ENCODE measurements around the gene KMT2C. TPM values are rescaled to one million over a fixed set of nuclear protein-coding genes. Genes with fewer than 3 reads are reported as not detected.

KMT2C gene
- total and polyA plus RNA-seq, 2 of the 13 experiments (the other 11 are each of a cell fraction or from before 2014, with no cell fraction given): 7.1 to 14.4 TPM

- no peak for TF ChIP-seq NAIF1 (CRISPR knock-in tag; IDR thresholded peaks at IDR 0.05; ENCODE audit: borderline replicate concordance)
- no peak for TF ChIP-seq ZMAT5 (CRISPR knock-in tag; IDR thresholded peaks at IDR 0.05; ENCODE audit: borderline replicate concordance, low read depth)
- TF ChIP-seq FLYWCH1 (CRISPR knock-in tag; IDR thresholded peaks at IDR 0.05): no peak
- no peak; a peak in 1 of 4 replicates for TF ChIP-seq KLF16 (CRISPR knock-in tag; IDR thresholded peaks at IDR 0.05)
- TF ChIP-seq HDAC6 (IDR thresholded peaks at IDR 0.05; ENCODE audit: low read depth, low read length): no peak
- no peak for TF ChIP-seq SAFB2 (CRISPR knock-in tag; IDR thresholded peaks at IDR 0.05; ENCODE audit: borderline replicate concordance, low read depth)
- no peak for TF ChIP-seq EEA1 (CRISPR knock-in tag; IDR thresholded peaks at IDR 0.05; ENCODE audit: borderline replicate concordance)
- 0 out of 2 replicates have a peak, but pooled peaks have one; percentile 4 for TF ChIP-seq FOXJ3 (CRISPR knock-in tag; IDR thresholded peaks at IDR 0.05; ENCODE audit: borderline replicate concordance)
- TF ChIP-seq GLI4 (CRISPR knock-in tag; IDR thresholded peaks at IDR 0.05; ENCODE audit: borderline replicate concordance): no peak
- no peak for TF ChIP-seq GABPB1 (CRISPR knock-in tag; IDR thresholded peaks at IDR 0.05)
- TF ChIP-seq MYPOP (CRISPR knock-in tag; IDR thresholded peaks at IDR 0.05): 0 out of 2 replicates have a peak, but pooled peaks have one; percentile 10
- no peak for TF ChIP-seq HNF1A (IDR thresholded peaks at IDR 0.05; ENCODE audit: low read depth)
- no peak for TF ChIP-seq HNF1A (CRISPR knock-in tag; IDR thresholded peaks at IDR 0.05; ENCODE audit: borderline replicate concordance)
- no peak for TF ChIP-seq ZNF598 (CRISPR knock-in tag; IDR thresholded peaks at IDR 0.05; ENCODE audit: borderline replicate concordance)
- TF ChIP-seq ZBTB7B (CRISPR knock-in tag; IDR thresholded peaks at IDR 0.05): no peak
- TF ChIP-seq ZMYM3 (CRISPR knock-in tag; IDR thresholded peaks at IDR 0.05): no peak
- no peak for TF ChIP-seq TFAP4 (IDR thresholded peaks at IDR 0.05; ENCODE audit: borderline replicate concordance, low read depth)
- no peak for TF ChIP-seq HOMEZ (CRISPR knock-in tag; IDR thresholded peaks at IDR 0.05; ENCODE audit: low read depth)
Observed at GRCh38 chr7:152462995-152463708, 27.3 kb upstream of the KMT2C start (continued).
